T-helper 17 cell (primary cell): Measurements from ENCODE around the gene RBP2. TPM values are rescaled to one million over a fixed set of nuclear protein-coding genes. Genes with fewer than 3 reads are reported as not detected.

Experiments used
- ATAC-seq: fragments of 150-1000 bp; cut with Tn5 transposase; 2 replicates; pipeline ENCODE4 v1.10.0; 2021; ENCODE audit warnings: mild to moderate bottlenecking, moderate library complexity
- DNase-seq, 3 donors: peaks; one replicate each; pipeline versions ENCODE4 v3.0.0 to v3.0.0-alpha.2; 2020 to 2021
- H3K9me3 ChIP-seq: one replicate; pipeline ENCODE4 v1.7.0; 2013; ENCODE audit warnings: low read length, mild to moderate bottlenecking; ENCODE audit not compliant: control insufficient read depth, poor library complexity, severe bottlenecking
- H3K27ac Mint-ChIP-seq: one replicate; pipeline ENCODE4 v1.8.0; 2022; ENCODE audit warnings: mild to moderate bottlenecking, moderate library complexity, mixed read lengths
- H3K27me3 Mint-ChIP-seq: one replicate; pipeline ENCODE4 v1.8.0; 2022; ENCODE audit warnings: mixed read lengths
- H3K36me3 Mint-ChIP-seq: one replicate; pipeline ENCODE4 v1.8.0; 2022; ENCODE audit warnings: low read depth, mixed read lengths
- H3K4me1 Mint-ChIP-seq: one replicate; pipeline ENCODE4 v1.8.0; 2022; ENCODE audit warnings: mild to moderate bottlenecking, mixed read lengths
- H3K4me3 Mint-ChIP-seq: one replicate; pipeline ENCODE4 v1.8.0; 2022; ENCODE audit warnings: mild to moderate bottlenecking, moderate library complexity, mixed read lengths
- total RNA-seq, 4 donors: library from RNA in 2 of 4; stranded (reverse) in 2 of 4; gene quantifications; one replicate each; pipeline ENCODE4 v1.2.3 and lab custom pipeline; 2022 to 2026

Gene RBP2
- total RNA-seq, 2 donors from 2014 or later, result not detected

DNA sequence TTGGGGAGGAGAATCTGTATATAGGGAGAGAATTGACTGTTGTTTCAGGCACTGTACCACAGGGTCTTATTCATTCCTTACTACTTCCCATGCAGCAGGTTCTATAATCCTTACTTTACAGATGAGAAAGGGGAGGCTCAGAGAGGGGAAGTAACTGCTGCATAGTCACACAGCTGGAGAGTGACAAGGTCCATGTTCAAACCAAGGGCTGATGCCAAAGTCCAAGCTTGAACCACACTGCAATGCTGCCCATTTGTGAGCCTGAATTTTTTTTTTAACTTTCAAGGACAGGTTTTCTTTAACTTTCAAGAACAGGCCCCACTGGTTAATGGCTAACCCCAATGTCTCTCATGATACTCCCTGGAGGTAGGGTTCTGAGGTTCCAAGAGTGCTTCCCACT, 26.2 kb downstream of the RBP2 start:
- no peaks in the 10 kb centered on the region for H3K36me3 Mint-ChIP-seq
- H3K27ac Mint-ChIP-seq, result no peak overlapping the region
- no peaks in the 10 kb centered on the region for H3K4me1 Mint-ChIP-seq

DNA sequence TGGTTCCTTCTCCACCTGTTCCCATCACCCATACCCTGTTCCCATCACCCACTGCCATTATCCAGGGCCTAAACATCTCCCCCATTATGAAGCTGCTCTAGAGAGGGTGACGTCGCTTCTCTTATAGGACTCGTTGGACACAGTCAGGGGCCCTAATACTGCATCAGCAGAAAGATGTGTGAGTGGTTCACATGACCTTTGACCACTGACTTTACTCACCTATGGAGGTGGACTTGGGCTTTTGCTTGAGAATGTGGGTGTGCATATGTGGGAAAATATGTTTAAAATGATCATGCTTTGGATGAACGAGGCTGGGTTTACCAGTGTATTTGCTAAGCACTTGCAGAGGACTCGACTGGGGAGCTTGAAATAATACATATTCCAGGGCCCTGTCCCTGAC, 26.8 kb downstream of the RBP2 start:
- Mint-ChIP-seq H3K27me3 (peaks cover 6% of the 10 kb centered on the region), H3K27ac (no peak overlapping the region), H3K36me3 (no peaks in the 10 kb centered on the region), H3K4me1 (no peaks in the 10 kb centered on the region), H3K4me3 (no peak overlapping the region)
- H3K9me3 ChIP-seq, result no peaks in the 10 kb centered on the region
- no peak for ATAC-seq
- no peak for DNase-seq

More for the DNA sequence above, 26.2 kb downstream of the RBP2 start:
- H3K9me3 ChIP-seq, result no peaks in the 10 kb centered on the region
- DNase-seq (no peak), ATAC-seq (no peak)
- peaks cover 6% of the 10 kb centered on the region for H3K27me3 Mint-ChIP-seq
- no peak overlapping the region for H3K4me3 Mint-ChIP-seq

DNA sequence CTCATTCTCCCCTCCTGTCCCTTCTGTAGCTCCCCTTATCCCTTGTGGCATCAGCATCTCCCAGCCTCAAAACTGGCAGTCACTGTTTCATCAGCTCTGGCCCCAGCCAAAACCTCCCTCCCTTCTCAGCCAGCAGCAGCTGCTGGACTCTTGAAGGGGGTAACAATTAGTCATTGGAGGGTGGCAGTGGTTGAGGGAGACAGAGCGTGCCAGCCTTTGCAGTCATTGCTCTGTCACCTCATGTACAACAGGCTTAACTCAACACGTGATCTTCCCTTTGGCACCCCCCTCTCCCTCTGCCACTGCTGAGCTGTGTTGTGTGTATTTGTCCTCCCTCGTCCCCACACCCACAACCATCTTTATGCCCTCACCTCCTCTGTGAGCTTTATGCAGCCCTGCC, 28.2 kb downstream of the RBP2 start:
- H3K4me3 Mint-ChIP-seq, result no peak overlapping the region
- no peak overlapping the region for H3K27ac Mint-ChIP-seq
- no peak for ATAC-seq
- peaks cover 6% of the 10 kb centered on the region for H3K27me3 Mint-ChIP-seq
- no peak for DNase-seq
- H3K4me1 Mint-ChIP-seq, result no peaks in the 10 kb centered on the region
- H3K9me3 ChIP-seq, result no peaks in the 10 kb centered on the region
- H3K36me3 Mint-ChIP-seq, result no peaks in the 10 kb centered on the region

DNA sequence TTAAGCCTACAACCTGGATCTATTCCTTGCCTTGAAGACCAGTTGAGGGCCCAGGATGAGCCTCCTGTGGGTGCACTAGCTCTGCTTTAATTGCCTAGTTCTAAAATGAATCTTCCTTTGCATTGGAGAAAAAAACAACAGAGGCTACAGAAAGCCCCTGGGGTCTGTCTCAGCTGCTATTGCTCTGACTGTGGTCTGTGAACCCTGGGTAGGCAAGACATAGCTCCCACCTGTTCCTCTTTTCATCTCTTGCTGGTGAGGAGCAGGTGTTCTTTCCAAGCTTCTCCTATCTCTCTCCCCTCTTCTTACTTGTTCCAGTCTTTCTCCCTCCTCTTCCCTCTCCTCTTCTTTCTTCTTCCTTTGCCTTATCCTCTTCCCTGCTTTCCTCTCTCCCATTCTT, 28.8 kb downstream of the RBP2 start:
- H3K9me3 ChIP-seq, result no peaks in the 10 kb centered on the region
- Mint-ChIP-seq H3K36me3 (no peaks in the 10 kb centered on the region), H3K4me1 (no peaks in the 10 kb centered on the region), H3K27me3 (peaks cover 6% of the 10 kb centered on the region), H3K27ac (no peak overlapping the region), H3K4me3 (no peak overlapping the region)
- DNase-seq, result no peak
- no peak for ATAC-seq

DNA sequence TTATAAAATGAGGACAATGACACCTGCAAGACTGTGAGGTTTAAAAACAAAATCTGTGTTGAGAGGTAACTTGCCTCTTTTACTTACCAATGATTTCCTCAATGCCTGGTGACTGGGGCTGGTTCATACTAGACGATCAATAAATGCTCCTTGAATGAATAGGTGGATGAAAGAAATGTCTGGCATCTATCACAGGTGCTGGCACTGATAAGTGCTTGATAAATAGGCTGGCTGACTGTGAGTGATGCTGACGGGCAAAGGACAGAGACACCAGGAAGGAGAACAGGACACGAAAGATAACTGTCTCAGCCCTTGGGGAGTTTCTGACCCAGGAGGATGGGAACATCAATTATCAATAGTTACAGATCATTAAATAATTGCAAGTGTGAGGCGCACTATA, 31.9 kb downstream of the RBP2 start:
- H3K27ac Mint-ChIP-seq, result no peak overlapping the region
- no peak overlapping the region for H3K4me3 Mint-ChIP-seq
- H3K36me3 Mint-ChIP-seq, result no peaks in the 10 kb centered on the region
- no peaks in the 10 kb centered on the region for H3K9me3 ChIP-seq
- no peaks in the 10 kb centered on the region for H3K4me1 Mint-ChIP-seq
- peaks cover 6% of the 10 kb centered on the region for H3K27me3 Mint-ChIP-seq
- DNase-seq (no peak), ATAC-seq (no peak)

DNA sequence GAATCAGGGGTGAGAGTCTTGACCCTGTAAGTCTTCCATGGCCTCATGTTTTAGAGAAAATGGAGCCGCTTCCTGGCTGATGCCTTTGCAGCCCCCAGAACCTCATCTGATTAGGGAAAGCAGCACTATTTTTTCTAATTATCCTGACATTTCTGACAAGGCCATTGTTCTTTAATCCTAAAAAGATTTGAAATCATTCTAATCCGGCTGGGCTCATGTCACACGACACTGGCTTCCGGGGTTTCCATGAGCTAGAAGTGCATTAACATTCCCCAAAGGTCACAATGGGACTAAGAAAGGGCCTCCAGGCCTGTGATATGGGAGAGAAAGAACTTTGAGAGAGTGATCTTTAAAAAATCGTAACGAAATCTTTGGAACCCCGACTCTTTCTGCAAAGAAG, 33.1 kb downstream of the RBP2 start:
- ATAC-seq, result no peak
- no peaks in the 10 kb centered on the region for H3K4me1 Mint-ChIP-seq
- H3K27ac Mint-ChIP-seq, result no peak overlapping the region
- peaks cover 6% of the 10 kb centered on the region for H3K27me3 Mint-ChIP-seq
- no peaks in the 10 kb centered on the region for H3K36me3 Mint-ChIP-seq
- H3K9me3 ChIP-seq, result no peaks in the 10 kb centered on the region
- DNase-seq, result no peak
- H3K4me3 Mint-ChIP-seq, result no peak overlapping the region

DNA sequence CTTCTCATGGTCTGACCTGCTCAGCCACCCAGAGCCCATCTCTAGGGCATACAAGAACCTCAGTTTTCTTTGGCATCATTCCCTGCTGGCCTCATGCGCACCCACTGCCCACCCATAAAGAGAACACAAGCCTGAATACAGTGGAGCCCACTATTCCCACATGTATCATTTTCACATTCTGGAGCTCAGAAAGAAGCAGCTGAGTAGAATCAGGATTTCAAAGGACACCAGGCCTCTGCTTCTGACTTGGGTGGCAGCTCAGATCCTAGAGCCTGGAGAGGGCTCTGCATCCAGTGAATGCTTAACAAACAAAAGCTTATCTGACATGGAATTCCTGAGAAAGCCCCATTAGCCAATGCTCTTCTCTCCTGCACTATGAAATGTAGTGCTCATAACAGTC, 34.7 kb downstream of the RBP2 start:
- H3K27ac Mint-ChIP-seq, result no peak overlapping the region
- no peaks in the 10 kb centered on the region for H3K9me3 ChIP-seq
- no peak for DNase-seq
- ATAC-seq, result no peak
- H3K27me3 Mint-ChIP-seq, result peaks cover 6% of the 10 kb centered on the region
- no peaks in the 10 kb centered on the region for H3K36me3 Mint-ChIP-seq
- no peak overlapping the region for H3K4me3 Mint-ChIP-seq
- no peaks in the 10 kb centered on the region for H3K4me1 Mint-ChIP-seq

DNA sequence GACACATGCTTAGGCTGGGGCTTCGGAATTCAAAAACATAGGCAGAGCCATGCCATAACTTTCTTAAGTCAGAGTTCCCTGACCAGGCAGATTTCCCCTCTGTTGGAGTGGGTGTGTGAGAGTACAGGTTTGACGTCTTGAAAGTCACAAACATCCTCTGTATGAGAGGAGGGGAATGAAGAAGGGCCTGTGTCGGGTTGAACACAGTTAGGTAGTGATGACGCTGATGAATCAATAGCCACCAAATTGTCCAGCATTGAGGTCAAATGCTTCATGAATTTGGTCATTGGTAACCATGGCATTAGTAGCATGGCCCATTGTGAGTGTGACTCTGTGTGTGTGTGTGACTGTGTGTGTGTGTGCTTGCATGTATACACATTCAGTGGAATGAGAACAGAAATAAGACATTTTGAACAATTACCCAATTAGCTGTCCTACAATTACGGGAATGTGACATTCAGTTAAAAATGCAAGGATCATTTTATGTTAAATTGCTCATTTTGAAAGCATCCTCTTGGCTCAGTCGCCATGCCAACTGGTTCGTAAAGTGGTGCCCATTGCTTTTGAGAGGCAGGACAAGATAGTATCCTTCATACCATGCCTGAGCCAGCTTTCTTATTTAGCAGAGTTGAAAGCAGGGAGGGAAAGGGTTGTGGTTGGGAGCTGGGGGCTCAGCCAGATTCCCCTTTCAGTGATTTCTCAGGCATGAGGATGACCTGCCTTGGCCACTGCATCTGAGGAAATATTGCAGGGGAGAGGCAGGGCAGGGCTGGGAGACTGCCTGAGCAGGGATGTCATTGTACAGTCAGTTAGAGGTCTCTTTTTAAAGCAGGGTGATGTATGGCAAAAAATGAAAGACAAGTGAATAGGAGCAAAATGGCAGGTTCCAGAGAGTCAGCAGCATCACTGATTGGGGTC, 35.4 kb downstream of the RBP2 start:
- Mint-ChIP-seq H3K36me3 (no peaks in the 10 kb centered on the region), H3K27ac (no peak overlapping the region), H3K27me3 (peaks cover 3% of the 10 kb centered on the region), H3K4me3 (no peak overlapping the region), H3K4me1 (no peaks in the 10 kb centered on the region)
- no peaks in the 10 kb centered on the region for H3K9me3 ChIP-seq
- ATAC-seq (no peak), DNase-seq (no peak)

DNA sequence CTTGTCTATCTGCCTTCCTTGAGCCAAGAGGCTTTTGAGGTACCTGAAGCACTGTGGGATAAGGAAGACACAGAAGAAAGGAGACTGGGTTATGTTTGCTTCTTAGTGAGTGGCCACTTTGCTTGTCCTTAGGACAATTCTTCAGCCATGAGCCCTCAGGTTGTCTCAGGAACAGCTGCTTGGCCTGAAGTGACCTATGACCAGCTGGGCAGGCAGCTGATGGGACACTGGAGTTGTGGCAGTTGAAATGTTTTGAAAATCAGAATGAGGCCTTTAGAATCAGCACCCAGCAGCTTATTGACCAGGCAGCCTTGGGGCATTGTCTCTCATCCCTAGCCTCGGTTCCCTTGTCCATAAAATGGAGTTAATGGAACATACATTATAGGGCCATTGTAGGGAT, 37.0 kb downstream of the RBP2 start:
- no peaks in the 10 kb centered on the region for H3K9me3 ChIP-seq
- ATAC-seq (no peak), DNase-seq (no peak)
- H3K27ac Mint-ChIP-seq, result no peak overlapping the region
- H3K27me3 Mint-ChIP-seq, result no peaks in the 10 kb centered on the region
- no peaks in the 10 kb centered on the region for H3K4me1 Mint-ChIP-seq
- no peaks in the 10 kb centered on the region for H3K36me3 Mint-ChIP-seq
- no peak overlapping the region for H3K4me3 Mint-ChIP-seq

DNA sequence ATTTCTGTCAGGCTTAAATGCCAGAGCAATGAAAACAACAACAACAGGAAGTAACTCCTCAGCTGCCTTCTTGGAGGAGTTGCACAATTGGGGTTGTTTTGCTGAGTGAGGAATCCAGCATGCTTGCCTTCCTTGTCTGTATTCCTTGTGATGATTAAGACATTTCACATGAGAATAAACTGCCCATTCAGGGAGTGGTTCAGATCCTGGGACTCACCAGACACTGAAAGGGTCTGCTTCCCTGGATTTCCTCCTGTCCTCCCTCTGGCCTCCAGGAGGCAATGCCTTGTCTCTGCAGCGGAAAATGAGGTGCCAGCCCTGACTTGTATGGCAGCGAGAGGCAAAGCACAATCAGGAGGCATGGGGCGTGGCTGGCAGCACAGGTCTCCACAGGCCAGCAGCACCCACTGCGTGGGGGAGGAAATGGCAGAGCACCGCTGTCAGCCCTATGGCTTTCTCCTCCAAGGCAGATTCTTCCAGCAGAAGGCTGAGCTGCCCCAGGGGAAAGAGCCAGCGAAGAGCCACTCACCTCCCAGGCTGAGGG, 41.5 kb downstream of the RBP2 start:
- no peaks in the 10 kb centered on the region for H3K27me3 Mint-ChIP-seq
- H3K4me1 Mint-ChIP-seq, result no peaks in the 10 kb centered on the region

DNA sequence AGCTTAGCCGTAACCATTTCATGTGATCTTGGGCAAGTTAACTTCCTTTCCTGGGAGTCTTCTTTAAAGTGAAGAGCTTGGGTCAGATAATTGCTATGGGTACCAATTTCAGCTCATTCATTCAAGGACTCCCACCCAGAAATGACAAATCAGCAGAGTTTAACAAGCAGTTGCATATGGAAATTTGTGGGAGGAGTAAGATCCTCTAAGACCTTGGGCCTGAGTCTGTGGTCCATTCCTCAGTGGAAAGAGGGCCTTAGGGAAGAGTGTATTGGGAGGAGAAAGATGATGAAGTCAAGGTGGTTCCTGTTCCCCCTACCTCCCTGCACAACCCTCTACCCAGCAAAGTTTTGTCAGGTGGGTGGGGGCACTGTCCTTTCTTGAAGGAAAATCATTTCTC, 42.1 kb downstream of the RBP2 start:
- no peaks in the 10 kb centered on the region for H3K36me3 Mint-ChIP-seq
- no peaks in the 10 kb centered on the region for H3K4me1 Mint-ChIP-seq
- ATAC-seq (no peak), DNase-seq (no peak)
- no peak overlapping the region for H3K4me3 Mint-ChIP-seq
- H3K27ac Mint-ChIP-seq, result no peak overlapping the region
- H3K27me3 Mint-ChIP-seq, result no peaks in the 10 kb centered on the region
- no peaks in the 10 kb centered on the region for H3K9me3 ChIP-seq

More for the DNA sequence above, 41.5 kb downstream of the RBP2 start:
- no peaks in the 10 kb centered on the region for H3K9me3 ChIP-seq
- H3K36me3 Mint-ChIP-seq, result no peaks in the 10 kb centered on the region
- no peak for DNase-seq
- H3K27ac Mint-ChIP-seq, result no peak overlapping the region
- H3K4me3 Mint-ChIP-seq, result no peak overlapping the region
- no peak for ATAC-seq

DNA sequence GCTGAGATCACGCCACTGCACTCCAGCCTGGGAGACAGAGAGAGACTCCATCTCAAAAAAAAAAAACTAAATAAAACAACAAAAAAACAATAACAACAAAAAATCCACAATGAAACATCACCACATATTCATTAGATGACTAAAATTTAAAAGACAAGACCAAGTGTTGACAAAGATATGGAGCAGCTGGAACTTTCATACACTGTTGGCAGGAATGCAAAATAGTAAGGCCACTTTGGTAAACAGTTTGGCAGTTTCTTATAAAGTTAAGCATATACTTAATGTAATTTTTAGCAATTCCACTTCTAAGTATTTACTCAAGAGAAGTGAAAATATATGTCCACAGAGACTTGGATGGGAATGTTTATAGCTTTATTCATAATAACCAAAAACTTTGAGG, 43.2 kb downstream of the RBP2 start:
- no peak for ATAC-seq
- no peaks in the 10 kb centered on the region for H3K36me3 Mint-ChIP-seq

DNA sequence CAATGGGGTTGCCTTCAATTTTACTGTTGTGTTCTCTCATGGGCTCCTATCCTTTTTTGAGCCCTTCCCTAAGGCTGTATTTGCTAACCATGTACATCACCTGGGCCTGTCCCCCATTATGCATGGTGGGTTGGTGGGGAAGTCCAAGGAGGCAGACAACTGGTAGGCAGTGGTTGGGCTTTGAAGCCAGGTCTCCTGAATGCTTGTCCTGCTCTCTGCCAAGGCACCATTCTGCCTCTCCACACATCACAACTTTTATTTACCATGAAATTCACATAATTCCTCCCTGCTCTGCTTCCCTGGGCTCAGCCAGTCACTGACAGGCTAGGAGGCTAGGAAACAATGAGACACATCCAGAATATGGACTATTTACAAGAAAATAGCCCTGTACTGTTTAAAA, 45.8 kb downstream of the RBP2 start:
- Mint-ChIP-seq H3K27ac (no peak overlapping the region), H3K4me3 (no peak overlapping the region), H3K27me3 (no peaks in the 10 kb centered on the region), H3K36me3 (peaks cover 2% of the 10 kb centered on the region), H3K4me1 (peaks cover 4% of the 10 kb centered on the region)
- no peaks in the 10 kb centered on the region for H3K9me3 ChIP-seq
- no peak for ATAC-seq
- DNase-seq, result no peak

More for the DNA sequence above, 43.2 kb downstream of the RBP2 start:
- no peak overlapping the region for H3K4me3 Mint-ChIP-seq
- no peak overlapping the region for H3K27ac Mint-ChIP-seq
- H3K27me3 Mint-ChIP-seq, result no peaks in the 10 kb centered on the region
- no peaks in the 10 kb centered on the region for H3K9me3 ChIP-seq
- DNase-seq, result no peak
- H3K4me1 Mint-ChIP-seq, result no peaks in the 10 kb centered on the region
